ENCODE results near the gene SNTG2.

Gene SNTG2

GRCh38 chr2:1398191-1398590 lies 447.5 kb downstream of the SNTG2 start:
- TF ChIP-seq TAF1 (IDR thresholded peaks at IDR 0.05; ENCODE audit: borderline replicate concordance, insufficient read depth, low read length) (no peak), FOXP2 (optimal IDR thresholded peaks at IDR 0.05; ENCODE audit: borderline replicate concordance, extremely low read depth, extremely low read length, insufficient read depth) (no peak), REST (IDR thresholded peaks at IDR 0.05; ENCODE audit: insufficient read depth in 1 of 2, low read depth in 2 of 2, low read length in 2 of 2) (no peak), POLR2AphosphoS5 (IDR thresholded peaks at IDR 0.05; ENCODE audit: low read depth, low read length) (no peak), SIN3A (IDR thresholded peaks at IDR 0.05; ENCODE audit: borderline replicate concordance, insufficient read depth, low read length) (no peak)

GRCh38 chr2:1400943-1401735 lies 450.5 kb downstream of the SNTG2 start:
- TF ChIP-seq POLR2AphosphoS5 (IDR thresholded peaks at IDR 0.05; ENCODE audit: low read depth, low read length) (no peak), REST (IDR thresholded peaks at IDR 0.05; ENCODE audit: insufficient read depth in 1 of 2, low read depth in 2 of 2, low read length in 2 of 2) (no peak), TAF1 (IDR thresholded peaks at IDR 0.05; ENCODE audit: borderline replicate concordance, insufficient read depth, low read length) (no peak), FOXP2 (optimal IDR thresholded peaks at IDR 0.05; ENCODE audit: borderline replicate concordance, extremely low read depth, extremely low read length, insufficient read depth) (no peak), SIN3A (IDR thresholded peaks at IDR 0.05; ENCODE audit: borderline replicate concordance, insufficient read depth, low read length) (no peak)

GRCh38 chr2:1402064-1402463 lies 451.4 kb downstream of the SNTG2 start:
- TF ChIP-seq TAF1 (IDR thresholded peaks at IDR 0.05; ENCODE audit: borderline replicate concordance, insufficient read depth, low read length) (no peak), REST (IDR thresholded peaks at IDR 0.05; ENCODE audit: insufficient read depth in 1 of 2, low read depth in 2 of 2, low read length in 2 of 2) (no peak), POLR2AphosphoS5 (IDR thresholded peaks at IDR 0.05; ENCODE audit: low read depth, low read length) (no peak)

- TF ChIP-seq SIN3A (IDR thresholded peaks at IDR 0.05; ENCODE audit: borderline replicate concordance, insufficient read depth, low read length) (no peak), REST (IDR thresholded peaks at IDR 0.05; ENCODE audit: insufficient read depth in 1 of 2, low read depth in 2 of 2, low read length in 2 of 2) (no peak), TAF1 (IDR thresholded peaks at IDR 0.05; ENCODE audit: borderline replicate concordance, insufficient read depth, low read length) (no peak), FOXP2 (optimal IDR thresholded peaks at IDR 0.05; ENCODE audit: borderline replicate concordance, extremely low read depth, extremely low read length, insufficient read depth) (no peak), POLR2AphosphoS5 (IDR thresholded peaks at IDR 0.05; ENCODE audit: low read depth, low read length) (no peak)
These were observed 452.9 kb downstream of the SNTG2 start for GRCh38 chr2:1403565-1403964.
